ENCODE data around the gene ATAD3A.
"Not testable (repeated sequence)": the region's sequence is repeated elsewhere in the genome, so short reads cannot be mapped to it uniquely, and the experiment has no call there.

Gene ATAD3A

GRCh38 chr1:1554926-1555915 is 43.3 kb downstream of the ATAD3A start:
- peak; percentile 65 for DNase-seq (ENCODE audit: low spot score)

- no peak for DNase-seq (ENCODE audit: low spot score)
These were observed 44.5 kb downstream of the ATAD3A start for GRCh38 chr1:1556505-1556904.

DNA sequence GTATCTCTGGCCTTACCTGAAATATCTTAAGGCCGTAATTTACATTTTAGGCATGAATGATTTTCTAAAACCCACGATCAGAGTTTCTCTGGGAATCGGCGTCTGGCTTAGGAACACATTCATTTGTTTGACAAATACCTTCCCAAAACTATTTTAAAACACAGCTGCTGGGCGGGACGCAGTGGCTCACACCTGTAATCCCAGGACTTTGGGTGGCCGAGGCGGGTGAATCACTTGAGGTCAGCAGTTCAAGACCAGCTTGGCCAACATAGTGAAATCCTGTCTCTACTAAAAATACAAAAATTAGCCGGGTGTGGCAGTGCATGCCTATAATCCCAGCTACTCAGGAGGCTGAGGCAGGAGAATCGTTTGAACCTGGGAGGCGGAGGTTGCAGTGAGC is 45.0 kb downstream of the ATAD3A start:
- DNase-seq (ENCODE audit: low spot score): not testable (repeated sequence)

DNA sequence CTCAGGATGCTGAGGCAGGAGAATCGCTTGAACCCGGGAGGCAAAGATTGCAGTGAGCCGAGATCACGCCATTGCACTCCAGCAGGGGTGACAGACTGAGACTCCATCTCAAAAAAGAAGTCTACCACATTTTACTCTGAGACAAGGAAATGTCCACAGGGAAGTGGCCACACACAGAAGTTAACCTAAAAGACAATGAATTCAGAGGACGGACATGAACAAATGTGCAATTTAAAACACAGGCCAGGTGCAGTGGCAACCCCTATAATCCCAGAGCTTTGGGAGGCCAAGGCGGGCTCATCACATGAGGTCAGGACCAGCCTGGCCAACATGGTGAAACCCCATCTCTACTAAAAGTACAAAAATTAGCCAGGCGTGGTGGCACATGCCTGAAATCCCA is 45.7 kb downstream of the ATAD3A start:
- not testable (repeated sequence) for DNase-seq (ENCODE audit: low spot score)

- DNase-seq (ENCODE audit: low spot score): no peak
These were observed 46.6 kb downstream of the ATAD3A start for GRCh38 chr1:1558591-1558990.

- DNase-seq (ENCODE audit: low spot score): no peak
These were observed 47.1 kb downstream of the ATAD3A start for GRCh38 chr1:1559066-1559465.

GRCh38 chr1:1560178-1560577 is 48.2 kb downstream of the ATAD3A start:
- no peak for DNase-seq (ENCODE audit: low spot score)

DNA sequence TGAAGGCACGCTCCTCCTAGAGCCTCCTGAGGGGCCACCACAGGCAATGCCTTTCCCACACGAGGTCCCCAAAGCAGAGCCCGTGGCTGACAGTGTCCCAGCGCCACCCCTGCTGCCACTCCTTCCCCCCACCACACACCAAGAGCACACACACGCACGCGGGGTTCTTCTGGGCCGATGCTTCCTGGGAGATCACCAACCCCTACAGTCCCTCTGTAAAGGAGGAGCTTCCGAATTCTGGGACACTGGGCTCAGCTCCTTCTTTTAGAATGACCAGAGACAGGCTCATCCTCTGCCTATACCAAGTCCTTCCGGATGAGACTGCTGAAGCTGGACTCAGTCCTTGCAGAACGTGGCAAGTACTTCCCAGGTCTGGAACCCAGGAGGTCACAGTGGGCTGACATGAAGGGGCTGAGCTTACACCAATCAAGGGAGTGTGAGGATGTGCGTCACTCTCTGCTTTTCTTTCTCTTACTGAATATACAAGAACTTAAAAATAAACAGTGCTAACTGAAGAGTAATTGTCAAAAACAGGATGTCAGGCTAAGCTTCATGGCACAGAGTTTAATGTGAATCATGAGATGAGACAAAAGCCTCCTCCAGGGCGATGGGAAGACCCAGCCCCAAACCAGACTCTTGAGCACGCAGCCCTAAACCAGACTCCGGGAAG is 50.0 kb downstream of the ATAD3A start:
- no peak for DNase-seq (ENCODE audit: low spot score)

DNA sequence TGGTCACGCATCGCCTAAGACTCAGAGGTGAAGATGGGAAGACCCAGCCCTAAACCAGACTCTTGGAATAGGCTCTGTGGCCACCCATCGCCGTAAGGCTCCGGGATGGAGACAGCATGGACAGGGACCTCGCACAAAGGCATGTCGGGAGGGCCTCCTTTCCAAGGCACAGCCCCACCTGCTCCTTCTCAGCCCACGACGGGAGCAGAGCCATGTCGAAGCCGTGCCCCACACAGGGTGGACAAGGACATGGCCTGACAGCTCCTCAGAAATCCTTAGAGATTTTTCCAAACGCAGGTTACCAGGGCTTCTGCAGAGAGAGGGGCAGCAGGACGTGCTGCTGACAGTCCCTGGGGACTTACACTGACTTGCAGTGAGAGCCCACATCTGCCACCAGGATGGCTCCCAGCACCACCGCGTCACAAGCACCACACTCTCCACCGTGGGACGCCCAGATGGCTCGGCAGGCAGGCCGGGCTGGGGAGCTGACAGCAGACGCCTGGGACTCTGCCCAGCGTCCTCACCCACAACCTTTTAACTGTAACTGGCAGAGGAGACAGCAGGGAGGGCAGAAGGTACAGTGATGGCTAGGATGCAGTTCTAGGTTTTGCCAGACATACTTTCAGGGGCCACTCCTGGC is 50.7 kb downstream of the ATAD3A start:
- no peak for DNase-seq (ENCODE audit: low spot score)

DNA sequence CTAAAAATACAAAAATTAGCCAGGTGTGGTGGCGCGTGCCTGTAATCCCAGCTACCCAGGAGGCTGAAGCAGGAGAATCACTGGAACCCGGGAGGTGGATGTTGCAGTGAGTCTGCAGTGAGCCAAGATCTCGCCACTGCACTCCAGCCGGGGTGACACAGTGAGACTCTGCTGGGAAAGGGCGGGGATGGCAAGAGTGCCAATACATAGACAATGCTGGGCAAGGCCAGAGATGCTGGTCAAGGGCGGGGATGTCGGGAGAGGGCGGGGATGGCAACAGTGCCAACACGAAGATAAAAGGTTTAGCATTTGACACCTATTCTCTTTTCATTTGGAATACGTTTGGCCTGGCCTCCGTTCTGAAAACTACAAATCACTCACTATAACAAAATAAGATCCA is 51.7 kb downstream of the ATAD3A start:
- DNase-seq (ENCODE audit: low spot score): no peak

GRCh38 chr1:1564268-1564667 is 52.3 kb downstream of the ATAD3A start:
- DNase-seq (ENCODE audit: low spot score): no peak

GRCh38 chr1:1565340-1565739 is 53.4 kb downstream of the ATAD3A start:
- no peak for DNase-seq (ENCODE audit: low spot score)

DNA sequence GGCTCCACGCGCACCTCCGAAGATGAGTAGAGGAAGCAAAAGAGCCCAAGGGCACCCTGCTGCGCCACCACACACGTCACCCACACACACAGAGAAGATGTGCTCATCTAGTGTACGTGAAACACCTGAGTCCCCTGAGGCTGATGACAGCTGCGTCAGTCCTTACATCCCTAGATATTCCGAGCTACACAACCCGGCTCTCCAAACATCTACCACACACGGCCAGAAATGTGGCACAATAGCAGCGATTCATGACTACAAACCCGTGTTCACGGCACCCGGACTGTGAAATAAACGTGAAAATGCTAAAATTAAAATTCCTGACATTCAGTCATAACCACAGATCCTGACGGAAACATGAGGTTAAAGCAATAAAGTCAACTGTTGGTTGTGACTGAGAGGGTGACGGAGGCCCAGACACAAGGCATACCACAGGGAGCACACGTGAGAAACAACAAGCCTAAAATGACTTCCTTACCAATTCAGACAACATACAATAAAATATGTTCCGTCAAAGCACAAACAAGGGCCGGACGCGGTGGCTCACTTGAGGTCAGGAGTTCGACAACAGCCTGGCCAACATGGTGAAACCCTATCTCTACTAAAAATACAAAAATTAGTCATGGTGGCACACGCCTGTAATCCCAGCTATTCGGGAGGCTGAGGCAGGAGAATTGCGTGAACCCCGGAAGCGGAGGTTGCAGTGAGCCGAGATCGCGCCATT is 55.4 kb downstream of the ATAD3A start:
- no peak for DNase-seq (ENCODE audit: low spot score)

GRCh38 chr1:1567891-1568291 is 55.9 kb downstream of the ATAD3A start:
- no peak for DNase-seq (ENCODE audit: low spot score)

GRCh38 chr1:1569341-1569740 is 57.4 kb downstream of the ATAD3A start:
- DNase-seq (ENCODE audit: low spot score): no peak

DNA sequence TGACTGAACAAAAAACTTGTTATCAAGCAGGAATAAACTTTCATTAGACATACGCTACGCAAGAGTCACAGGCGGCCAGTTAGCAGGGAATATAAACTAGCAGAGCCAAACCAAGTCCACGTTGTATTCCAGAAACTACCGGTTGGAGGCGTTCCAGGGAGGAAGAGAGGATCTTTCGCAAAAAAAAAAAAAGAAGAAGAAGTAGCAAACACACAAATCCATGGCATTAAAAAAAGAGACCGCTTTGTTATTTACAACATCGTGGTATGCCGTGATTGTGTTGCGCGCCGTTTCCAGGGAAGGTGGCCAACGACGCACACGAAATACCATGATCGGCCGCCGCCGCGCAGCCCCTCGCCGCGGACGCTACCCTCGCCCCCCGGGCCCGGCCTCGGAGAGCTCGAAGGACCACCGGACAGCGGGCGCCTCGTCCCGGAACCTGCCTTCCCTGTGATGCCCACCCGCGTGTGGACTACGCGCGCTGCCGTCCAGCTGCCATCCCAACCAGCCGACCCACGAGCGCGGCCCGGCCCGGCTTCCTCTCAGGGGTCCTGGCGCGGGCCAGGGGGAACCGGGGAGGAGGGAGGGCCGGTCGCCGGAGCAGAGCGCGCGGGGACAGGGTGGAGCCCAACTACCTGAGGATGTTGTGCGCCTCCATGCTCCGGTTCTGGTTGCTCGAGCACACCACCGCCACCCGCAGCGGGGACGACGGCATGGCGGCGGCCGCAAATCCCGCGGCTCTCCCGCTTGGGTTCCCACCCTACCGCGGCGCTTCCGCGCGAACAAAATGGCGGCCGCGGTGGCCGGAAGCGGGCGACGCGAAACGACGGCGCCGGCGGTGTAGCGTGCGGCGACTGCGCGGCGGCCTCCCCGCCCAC is 62.1 kb downstream of the ATAD3A start:
- peak; percentile 59 for DNase-seq (ENCODE audit: low spot score)

DNA sequence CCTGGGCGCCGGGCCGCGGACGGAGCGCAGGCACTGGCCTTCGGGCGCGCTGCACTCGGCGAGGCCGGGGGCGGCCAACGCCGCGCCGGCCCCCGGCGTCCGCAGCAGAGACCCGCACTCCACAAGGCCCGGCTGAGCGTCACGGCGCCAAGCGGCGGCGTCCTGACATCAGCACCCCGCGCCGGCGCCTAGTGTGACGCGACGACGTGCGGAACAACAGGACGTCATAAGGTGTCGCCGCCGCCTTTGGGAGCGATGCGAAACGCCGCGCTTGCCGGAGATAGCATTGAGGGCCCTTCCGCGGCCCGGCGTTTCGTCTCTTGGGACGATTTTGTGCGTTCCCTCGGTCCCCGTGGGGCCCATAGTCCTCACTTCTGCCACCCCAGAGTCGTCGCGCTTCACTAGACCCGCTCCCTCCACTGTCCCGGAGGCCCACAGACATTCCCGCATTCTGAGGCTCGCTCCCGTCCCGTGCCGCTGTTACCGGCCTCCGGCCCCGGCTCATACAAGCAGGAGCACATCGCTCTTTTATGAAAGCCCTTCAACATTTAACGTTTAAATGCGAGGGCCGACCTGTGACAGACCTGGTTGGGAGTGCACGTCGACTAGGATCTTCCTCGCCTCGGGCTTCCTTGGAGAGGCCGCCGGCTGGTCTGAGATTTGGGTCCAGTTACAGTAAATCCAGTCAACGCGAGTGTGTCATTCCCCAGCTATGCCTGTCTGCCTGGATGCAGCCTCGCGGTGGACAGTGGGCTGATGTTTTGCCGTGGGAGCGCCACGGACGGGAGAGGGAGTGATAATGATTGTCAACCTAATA is 63.0 kb downstream of the ATAD3A start, which contains the start of gene SSU72:
TSS of gene SSU72 (minus strand) at position 143 of the 817 bp plus-strand sequence. CDS start 306 bp downstream, outside the sequence.
- peak; percentile 86 for DNase-seq (ENCODE audit: low spot score)

DNA sequence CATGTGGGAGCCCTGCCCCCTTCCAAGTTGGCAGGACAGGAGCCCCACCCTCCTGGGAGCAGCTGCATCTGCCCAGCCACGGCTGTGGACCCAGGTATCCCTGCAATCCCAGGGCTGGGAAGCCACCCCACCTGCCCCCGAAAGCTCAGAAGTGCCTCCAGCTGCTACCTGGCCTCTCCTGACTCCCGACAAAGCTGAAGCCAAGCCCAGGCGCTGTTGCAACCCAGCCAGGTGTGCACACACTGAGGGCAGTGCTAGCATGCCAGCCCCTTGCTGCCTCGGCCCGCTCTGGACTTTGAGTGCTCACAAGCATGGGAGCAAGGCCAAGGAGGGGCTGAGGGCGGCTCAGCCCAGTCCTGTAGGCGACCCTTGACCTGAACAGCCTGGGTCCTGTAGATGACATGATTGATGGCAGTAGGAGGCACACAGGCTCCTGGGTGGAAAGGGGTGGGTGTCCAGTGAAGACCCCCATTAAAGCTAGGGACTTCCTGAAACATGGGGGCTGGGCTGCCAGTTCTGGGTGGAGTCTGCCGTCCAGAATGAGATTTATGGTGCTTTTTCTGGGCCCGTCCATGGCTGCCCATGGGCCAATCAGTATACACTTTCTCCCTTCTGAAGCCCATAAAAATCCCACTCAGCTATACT is 65.5 kb downstream of the ATAD3A start:
- no peak for DNase-seq (ENCODE audit: low spot score)

DNA sequence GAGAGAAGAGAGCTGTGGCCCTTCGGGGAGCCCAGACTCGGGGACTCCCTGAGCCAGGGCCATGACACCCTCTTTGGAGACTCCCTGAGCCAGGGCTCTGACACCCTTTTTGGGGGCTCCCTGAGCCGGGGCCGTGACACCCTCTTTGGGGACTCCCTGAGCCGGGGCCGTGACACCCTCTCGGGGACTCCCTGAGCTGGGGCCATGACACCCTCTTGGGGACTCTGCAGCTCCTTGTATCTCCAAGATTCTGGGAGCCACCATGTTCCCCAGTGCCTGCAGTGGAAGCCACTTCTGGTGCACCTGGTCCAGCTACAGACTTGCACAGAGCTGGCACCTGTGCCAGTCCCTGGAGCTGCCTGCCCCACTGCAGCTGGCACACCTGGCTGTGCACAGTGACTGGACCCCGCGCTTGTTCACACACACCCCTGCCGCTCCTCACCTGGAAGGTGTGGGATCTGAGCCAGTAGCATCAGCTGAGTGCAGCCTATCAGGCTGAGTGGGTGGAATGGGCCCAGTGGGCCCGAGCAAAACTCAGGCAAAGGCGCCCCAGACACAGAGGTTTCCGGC is 66.5 kb downstream of the ATAD3A start:
- DNase-seq (ENCODE audit: low spot score): no peak

Data from cerebellar cortex (tissue), 1 donor.